COLO668 (cell line): ENCODE measurements around the gene TEX9.
"Not testable (repeated sequence)": the region's sequence is repeated elsewhere in the genome, so short reads cannot be mapped to it uniquely, and the experiment has no call there.

Experiments used
- DNase-seq: peaks from one replicate; lab custom pipeline; 2025; ENCODE audit not compliant: unreplicated experiment; lab: John Stamatoyannopoulos, UW

Gene TEX9

DNA sequence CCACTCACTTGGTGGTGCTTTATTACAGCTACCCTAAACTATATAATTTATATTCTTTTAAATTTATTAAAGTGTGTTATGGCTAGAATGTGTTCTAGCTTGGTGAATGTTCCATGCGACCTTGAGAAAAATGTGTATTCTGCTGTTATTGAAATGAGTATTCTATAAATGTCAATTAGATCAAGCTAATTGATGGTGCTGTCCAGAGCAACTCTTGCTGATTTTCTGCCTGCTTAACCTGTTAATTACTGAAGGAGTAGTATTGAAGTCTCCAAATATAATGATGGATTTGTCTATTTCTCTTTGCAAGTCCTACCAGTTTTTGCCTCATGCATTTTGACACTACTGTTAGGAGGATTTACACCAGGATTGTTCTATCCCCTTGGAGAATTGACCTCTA is 3.2 kb upstream of the TEX9 start:
- no peak for DNase-seq

DNA sequence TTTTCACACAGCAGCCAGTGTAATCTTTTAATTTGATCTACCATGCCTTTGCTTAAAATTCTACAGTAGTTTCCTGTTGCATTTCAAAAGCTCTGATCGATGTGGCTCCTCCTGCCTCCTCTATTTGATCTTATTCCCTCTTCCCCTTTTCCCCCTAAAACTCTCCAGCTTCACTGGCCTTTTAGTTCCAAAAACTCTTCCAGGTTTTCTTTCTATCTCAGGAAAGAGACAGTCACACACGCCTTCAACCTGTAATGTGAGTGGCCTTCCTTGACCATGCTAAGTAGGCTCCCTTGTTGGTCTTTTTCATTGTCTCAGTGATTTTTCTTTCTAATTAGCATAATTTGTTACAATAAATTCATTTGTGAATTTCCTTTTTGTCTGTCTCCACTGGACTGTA is 985 bp downstream of the TEX9 start:
- no peak for DNase-seq

DNA sequence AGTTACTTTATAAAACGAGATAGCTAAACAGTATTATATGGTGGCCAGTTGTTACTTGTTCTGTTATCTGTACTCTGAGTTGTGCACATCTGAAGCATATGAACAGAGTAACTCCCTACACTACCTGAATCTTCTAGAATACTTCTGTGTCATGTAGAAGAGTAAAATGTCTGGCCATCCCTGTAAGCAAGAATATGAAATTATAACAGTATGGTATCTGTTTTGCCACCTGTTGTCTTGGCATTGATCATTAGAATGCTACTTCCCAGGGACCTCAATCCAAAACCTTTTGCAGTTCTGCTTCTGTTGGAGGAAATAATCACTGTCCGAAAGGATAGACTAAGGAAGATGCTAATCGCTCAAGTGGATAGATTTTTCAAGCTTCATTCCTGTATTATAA is 1.9 kb downstream of the TEX9 start:
- no peak for DNase-seq

DNA sequence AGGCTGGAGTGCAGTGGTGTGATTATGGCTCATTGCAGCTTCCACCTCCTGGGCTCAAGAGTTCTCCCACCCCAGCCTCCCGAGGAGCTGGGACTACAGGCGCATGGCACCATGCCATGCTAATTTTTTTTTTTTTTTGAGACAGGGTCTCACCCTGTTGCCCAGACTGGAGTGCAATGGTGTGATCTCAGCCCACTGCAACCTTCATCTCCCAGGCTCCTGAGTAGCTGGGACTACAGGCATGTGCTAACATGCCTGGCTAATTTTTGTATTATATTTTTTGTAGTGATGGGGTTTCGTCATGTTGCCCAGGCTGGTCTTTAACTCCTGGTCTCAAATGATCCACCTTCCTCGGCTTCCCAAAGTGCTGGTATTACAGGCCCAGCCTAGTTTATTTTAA is 4.0 kb downstream of the TEX9 start:
- no peak for DNase-seq

DNA sequence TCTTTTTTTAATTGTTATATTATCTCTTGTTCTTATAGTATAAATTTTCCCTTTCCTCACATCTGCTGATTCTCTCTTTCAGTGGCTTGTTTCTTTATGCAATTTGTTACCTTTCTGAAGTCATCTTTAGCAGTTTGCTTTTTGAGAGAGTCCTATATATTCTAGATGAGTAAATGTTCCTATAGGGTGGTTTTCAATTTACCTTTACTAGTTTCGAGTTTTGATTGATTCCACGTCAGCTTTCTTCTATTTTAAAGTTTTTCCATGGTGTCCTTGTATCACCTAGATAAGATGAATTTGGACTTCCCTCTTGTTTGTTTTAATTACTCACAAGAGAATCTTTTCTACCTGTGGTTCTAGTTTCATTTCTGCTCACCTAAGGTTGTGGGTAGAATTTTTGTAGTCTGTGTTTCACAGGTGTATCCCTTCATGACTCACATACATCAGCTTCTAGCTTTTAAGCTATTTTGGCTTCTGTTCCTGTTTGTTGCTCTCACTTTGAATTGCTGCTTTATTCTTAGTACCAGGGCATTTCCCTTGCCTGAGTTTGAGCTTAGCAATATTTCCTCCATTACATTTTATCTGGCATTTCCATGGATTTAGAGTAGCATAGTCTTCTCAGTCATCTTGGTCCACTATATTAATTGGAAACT is 6.4 kb downstream of the TEX9 start:
- DNase-seq, result no peak

DNA sequence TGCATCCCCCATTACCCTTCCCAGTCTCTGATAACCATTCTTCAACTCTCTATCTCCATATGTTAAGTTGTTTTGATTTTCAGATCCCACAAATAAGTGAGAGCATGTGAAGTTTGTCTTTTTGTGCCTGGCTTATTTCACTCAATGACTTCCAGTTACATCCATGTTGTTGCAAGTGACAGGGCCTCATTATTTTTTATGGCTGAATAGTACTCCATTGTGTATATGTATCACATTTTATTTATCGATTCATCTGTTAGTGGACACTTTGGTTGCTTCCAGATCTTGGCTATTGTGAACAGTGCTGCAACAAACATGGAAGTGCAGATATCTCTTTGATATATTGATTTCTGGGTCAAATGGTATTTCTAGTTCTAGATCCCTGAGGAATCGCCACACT is 9.5 kb downstream of the TEX9 start:
- DNase-seq, result not testable (repeated sequence)

DNA sequence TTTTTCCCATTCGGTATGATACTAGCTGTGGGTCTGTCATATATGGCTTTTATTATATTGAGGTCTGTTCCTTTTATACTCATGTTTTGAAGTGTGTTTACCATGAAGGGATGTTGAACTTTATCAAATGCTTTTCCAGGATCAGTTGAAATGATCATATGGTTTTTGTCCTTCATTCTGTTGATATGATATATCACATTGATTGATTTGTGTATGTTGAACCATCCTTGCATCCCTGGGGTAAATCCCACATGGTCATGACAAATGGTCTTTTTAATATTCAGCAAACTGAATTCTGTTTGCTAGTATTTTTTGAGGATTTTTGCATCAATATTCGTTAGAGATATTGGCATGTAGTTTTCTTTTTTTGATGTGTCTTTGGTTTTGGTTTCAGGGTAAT is 12.6 kb downstream of the TEX9 start:
- not testable (repeated sequence) for DNase-seq

DNA sequence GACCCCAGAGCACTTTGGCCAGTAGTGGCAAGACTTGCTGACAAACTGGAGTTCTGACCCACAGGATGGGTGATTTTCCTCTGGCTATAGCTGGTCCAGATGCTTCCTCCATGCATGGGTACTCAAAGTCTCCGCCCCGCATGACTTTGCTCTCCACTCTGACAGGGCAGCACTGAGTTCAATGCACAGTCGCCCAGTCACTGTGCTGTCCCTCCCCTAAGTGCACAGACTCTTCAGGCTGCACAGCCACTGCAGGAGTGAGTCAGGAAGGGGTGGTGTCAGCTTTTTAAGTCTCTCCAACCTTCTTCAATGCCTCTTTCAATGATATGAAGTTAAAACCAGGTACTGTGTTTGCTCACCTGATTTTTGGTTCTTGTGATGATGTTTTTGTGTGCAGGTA is 17.8 kb downstream of the TEX9 start:
- DNase-seq, result no peak

DNA sequence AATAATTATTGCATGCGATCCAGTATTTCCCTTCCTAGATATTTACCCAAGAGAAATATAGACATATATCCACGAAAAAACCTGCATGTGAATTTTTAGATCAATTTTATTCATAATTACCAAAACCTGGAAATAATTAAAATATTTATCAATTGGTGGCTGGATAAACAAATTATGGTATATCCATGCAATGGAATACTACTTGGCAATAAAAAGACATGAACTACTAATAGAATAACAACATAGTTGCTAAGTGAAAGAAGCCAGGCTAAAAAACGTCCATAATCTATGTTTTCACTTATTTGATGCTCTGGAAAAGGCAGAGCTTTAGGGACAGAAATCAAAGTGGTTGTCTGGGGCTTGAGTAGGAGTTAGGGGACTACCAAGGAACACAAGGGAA is 20.7 kb downstream of the TEX9 start:
- no peak for DNase-seq

DNA sequence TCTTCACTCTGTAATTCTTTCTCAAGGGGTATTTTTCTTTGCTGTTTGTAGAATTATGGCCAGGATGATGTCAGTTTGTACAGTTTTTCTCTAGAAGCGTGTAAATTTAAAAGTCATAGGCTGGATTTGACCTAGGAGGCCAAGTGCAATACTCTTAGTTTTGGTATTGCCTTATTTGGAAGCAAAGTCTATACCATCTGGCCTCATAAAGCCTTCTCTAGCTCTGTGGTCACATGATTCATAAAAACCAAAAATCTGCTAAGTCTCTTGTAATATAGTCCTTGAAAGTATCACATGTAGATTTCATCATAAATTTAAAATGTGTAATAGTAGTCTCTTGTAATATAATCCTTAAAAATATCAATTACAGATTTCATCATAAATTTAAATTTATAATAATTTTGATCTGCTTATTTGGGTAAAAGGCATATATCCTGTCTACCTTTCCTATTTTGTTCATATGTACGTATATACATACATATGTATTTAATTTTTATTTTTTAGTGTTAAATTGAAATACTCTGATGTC is 25.6 kb downstream of the TEX9 start:
- no peak for DNase-seq

DNA sequence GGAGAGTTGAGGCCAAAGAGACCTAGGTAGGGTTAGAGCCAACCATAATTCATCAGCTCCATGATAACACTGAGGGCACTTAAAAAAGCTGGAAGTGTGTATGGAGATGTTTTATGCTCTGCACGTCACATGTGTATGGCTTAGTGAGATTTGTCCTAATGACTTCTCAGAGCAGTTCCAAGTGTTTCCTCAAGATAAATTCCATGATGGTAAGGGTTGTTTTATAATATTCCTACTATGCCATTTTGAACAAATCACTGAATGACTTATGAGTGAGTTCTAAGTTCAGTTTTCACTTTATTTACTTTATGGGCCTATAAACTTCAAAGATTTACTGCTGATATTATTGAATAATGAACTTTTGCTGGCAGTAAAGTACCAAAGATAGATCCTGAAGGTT is 28.1 kb downstream of the TEX9 start:
- DNase-seq, result no peak

DNA sequence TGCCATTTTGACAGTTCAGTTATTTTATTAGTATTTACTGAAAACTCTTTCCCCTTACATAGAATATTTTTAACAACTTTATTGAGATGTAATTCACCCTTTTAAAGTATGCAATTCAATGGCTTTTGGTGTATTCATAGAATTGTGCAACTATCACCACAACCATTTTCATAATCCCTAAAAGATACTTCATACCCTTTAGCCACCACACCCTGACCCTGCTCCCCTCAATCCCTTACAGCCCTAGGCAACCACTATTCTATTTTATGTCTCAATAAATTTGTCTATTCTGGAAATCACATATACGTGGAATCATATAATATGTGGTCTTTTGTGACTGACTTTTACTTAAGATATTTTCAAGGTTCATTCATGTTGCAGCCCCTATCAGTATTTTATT is 29.7 kb downstream of the TEX9 start:
- DNase-seq, result no peak

DNA sequence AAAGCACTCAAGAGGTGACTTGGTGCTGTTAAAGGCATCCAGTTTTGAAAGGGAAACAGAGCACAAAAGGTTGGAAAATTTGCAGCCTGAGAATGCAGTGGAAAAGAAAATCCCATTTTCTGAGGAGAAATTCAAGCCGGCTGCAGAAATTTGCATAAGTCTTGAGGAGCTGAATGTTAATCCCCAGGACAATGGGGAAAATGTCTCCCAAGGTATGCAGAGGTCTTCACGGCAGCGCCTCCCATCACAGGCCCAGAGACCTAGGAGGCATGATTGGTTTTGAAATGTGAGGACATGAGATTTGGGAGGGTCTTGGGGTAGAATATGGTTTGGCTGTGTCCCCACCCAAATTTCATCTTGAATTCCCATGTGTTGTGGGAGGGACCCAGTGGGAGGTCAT is 32.1 kb downstream of the TEX9 start:
- not testable (repeated sequence) for DNase-seq

DNA sequence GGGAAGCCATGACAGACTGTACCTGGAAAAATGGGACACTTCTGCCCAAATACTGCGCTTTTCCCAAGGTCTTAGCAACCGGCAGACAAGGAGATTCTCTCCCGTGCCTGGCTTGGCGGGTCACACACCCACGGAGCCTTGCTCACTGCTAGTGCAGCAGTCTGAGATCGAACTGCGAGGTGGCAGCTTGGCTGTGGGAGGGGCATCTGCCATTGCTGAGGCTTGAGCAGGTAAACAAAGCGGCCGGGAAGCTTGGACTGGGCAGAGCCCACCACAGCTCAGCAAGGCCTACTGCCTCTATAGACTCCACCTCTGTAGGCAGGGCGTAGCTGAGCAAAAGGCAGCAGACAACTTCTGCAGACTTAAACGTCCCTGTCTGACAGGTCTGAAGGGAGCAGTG is 34.0 kb downstream of the TEX9 start:
- not testable (repeated sequence) for DNase-seq

DNA sequence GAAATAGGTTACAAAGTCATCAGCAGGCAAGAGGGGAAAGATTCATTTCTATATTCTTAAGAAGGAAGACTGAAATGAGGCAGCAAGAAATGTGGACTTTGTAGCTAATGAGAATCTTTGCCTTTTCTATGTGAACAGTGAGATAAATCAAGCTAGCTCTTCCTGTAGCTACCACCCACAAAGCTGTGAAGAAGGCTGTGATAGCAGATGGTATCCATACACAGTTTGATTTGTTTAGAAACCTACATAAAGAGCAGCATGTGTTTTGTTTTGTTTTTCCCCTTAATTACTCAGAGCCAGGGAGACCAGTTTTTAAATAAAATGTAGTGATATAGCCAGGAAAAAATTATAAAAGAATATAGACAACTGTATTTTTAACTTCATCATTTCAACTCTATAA is 45.5 kb downstream of the TEX9 start:
- DNase-seq, result no peak

DNA sequence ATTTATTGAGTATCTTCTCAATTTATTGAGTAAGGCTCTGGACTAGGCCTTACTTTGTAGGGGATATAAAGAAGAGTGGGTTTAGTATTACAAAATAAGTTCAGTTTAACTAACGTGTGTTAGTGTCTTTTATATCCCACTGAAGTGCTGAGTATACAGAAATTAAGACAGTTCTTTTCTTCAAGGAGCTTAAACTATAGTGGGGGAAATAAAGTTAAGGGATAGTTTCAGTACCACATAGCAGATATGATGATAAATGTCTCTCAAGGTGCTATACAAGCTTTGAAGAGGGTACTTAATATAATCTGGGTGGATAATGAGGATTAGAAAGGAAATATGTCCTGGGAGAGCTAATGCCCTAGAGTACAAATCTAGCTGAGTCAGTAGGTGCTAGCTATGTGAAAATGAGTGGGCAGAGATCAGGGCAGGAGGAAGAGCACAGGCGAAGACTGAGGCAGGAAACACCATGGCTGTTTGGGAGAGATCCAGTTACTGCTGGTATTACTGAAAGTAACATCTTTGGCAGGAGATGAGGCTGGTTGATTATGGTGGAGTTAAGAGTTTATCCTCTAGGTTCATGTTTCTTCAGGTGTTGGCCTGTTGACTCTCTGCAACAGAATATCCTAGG is 46.0 kb downstream of the TEX9 start:
- no peak for DNase-seq

DNA sequence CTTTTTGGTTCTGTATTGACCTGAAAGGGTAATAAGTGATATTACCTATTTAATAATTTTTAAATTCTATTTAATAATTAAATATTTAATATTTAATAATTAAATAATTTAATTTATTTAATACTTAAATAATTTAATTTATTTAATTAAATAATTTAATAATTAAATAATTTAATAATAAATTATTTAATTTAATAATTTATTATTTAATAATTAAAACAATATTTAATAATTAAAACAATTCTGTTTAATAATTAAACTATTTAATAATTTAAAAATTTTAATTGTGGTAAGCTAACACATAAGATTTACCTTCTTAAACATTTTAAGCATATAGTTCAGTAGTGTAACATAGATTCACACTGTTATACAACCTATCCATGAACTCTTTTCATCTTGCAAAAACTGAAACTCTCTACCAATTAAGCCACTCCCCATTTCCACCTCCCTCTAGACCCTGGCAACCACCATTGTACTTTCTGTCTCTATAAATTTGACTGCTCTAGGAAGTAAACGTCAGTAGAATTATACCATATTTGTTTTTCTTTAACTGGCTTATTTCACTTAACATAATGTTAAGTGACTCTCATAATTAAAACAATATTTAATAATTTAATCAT is 48.0 kb downstream of the TEX9 start:
- DNase-seq, result not testable (repeated sequence)

DNA sequence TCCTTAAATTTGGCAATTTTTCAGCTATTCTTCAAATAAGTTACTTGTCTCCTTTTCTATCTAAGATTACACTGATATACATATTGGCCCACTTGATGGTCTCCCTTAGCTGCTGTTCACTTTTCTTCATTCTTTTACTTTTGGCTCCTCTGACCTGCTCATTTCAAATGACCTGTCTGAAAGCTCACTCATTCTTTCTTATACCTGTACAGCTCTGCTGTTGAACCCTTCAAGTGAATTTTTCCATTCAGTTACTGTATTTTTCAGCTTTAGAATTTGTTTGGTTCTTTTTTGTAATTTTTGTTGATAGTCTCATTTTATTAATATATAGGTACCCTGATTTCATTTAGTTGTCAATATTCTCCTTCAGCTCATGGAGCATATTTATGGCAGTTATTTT is 60.0 kb downstream of the TEX9 start:
- DNase-seq, result no peak

DNA sequence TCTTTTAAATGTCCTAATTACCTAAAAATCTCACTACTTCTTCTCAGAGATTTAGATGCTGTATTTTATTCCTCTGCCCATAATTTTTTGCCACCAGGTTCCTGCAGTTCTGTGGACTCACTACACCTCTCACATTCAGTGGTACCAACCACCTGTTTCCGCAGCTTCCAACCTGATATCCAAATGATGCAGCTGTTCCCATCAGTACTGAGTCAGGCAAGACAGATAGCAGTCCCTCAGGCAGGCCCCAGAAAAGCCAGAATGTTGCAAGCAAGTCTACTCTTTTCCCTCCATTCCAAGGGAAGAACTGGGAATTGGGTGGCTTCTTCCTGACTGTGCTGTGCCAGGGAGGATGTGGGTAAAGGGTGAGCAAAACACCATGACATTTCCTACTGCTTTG is 60.8 kb downstream of the TEX9 start:
- DNase-seq, result no peak

DNA sequence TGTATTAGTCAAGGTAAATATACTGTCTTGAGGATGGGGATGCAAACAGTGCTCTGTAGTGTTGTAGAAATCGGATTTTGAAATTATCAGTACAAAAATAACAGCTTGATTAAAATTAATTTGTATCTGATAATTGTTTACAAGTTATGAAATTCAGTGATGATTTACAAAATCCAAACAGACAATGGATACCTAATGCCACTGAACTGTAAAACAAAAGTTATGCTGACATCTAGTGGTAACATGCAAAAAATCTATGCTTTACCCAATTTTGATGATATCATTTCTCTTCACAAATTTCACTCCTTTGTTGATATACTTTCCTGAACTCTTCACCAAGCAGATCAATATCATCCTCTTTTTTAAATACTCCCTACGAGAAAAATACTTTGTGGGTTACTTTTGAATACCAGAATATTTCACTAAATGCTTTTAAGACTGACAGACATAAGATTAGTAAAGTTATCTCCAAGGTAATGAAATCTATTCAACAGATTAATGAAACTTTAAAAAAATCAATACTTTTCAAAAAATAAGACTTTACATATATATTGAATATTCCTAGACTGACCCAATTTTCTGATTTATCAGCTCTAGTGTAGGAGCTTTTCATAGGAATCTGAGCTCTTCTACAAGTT is 63.7 kb downstream of the TEX9 start:
- no peak for DNase-seq

DNA sequence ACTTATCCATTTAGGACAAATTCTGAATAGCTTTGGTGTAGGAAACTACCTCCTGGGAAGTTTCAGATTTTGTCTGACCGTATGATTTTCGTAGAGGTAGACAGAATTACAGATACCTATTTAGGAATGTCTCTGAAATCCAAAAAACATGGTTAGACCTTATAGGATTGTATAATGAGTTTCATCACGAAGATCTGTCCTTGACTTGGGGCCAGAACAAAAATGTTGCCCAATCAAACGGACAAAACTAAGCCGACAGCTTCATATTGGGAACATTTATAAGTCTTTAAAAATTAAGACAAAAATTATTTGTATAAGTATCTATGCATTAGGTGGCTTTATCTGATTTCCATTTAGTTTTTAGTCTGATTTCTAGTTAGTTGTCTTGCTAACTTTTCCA is 67.1 kb downstream of the TEX9 start:
- no peak for DNase-seq

DNA sequence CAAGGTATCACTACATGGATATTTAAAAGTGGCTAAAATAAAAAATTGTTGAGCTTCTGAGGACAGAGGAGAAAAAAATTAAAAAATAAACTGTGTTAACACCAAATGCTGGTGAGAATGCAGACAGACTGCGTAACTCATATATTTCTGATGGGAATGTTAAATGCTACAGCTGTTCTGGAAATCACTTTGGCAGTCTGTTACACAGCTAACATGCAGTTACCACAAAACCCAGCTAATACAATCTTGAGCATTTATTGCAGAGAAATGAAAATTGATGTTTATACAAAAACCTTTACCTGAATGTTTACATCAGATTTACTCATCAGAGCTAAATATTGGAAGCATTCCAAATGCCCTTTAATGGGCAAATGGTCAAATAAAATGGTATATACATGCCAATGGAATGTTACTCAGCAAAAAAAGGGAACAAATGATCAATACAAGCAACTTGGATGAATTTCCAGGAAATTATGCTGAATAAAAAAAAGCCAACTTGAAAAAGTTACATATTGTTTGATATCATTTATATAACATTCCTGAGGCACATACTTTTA is 75.1 kb downstream of the TEX9 start:
- DNase-seq, result no peak
